NCI-H1092 (cell line): ENCODE data around the gene BRI3.

Experiments
- DNase-seq: peaks from one replicate; lab custom pipeline; 2025; lab: John Stamatoyannopoulos, UW

BRI3 gene

GRCh38 chr7:98286701-98287485 lies 5.4 kb downstream of the BRI3 start:
- no peak for DNase-seq

- DNase-seq, result no peak
Measured at GRCh38 chr7:98287486-98287959, 6.0 kb downstream of the BRI3 start.

GRCh38 chr7:98288064-98288823 lies 6.8 kb downstream of the BRI3 start:
- DNase-seq, result no peak

- no peak for DNase-seq
Measured at GRCh38 chr7:98289333-98289875, 7.9 kb downstream of the BRI3 start.

- DNase-seq, result no peak
Measured at GRCh38 chr7:98291717-98292116, 10.2 kb downstream of the BRI3 start.

- DNase-seq, result no peak
Measured at GRCh38 chr7:98293265-98293664, 11.8 kb downstream of the BRI3 start.

- no peak for DNase-seq
Measured at GRCh38 chr7:98293746-98294145, 12.3 kb downstream of the BRI3 start.

GRCh38 chr7:98294326-98294725 lies 12.8 kb downstream of the BRI3 start:
- DNase-seq, result no peak

GRCh38 chr7:98294798-98295382 lies 13.4 kb downstream of the BRI3 start:
- DNase-seq, result peak; percentile 30

GRCh38 chr7:98295467-98296192 lies 14.1 kb downstream of the BRI3 start:
- DNase-seq, result no peak

- no peak for DNase-seq
Measured at GRCh38 chr7:98296833-98297232, 15.3 kb downstream of the BRI3 start.

- DNase-seq, result no peak
Measured at GRCh38 chr7:98297626-98298286, 16.3 kb downstream of the BRI3 start.

- no peak for DNase-seq
Measured at GRCh38 chr7:98300595-98301372, 19.3 kb downstream of the BRI3 start.

GRCh38 chr7:98301693-98302470 lies 20.4 kb downstream of the BRI3 start:
- no peak for DNase-seq

- no peak for DNase-seq
Measured at GRCh38 chr7:98303176-98303865, 21.8 kb downstream of the BRI3 start.

- no peak for DNase-seq
Measured at GRCh38 chr7:98303906-98304305, 22.4 kb downstream of the BRI3 start.

- no peak for DNase-seq
Measured at GRCh38 chr7:98305951-98306535, 24.6 kb downstream of the BRI3 start.

GRCh38 chr7:98307971-98308466 lies 26.5 kb downstream of the BRI3 start:
- DNase-seq, result no peak

GRCh38 chr7:98309566-98309965 lies 28.1 kb downstream of the BRI3 start:
- DNase-seq, result no peak
